SK-N-SH (cell line): ENCODE results near the gene SPEF1. TPM values are rescaled to one million over a fixed set of nuclear protein-coding genes. Genes with fewer than 3 reads are reported as not detected.

Experiments used
- CTCF ChIA-PET: fragments of 300-600, 350-600 bp; formaldehyde crosslinking; extraction: SDS; loops from one replicate; lab custom pipeline; 2021; lab: Yijun Ruan, JAX
- POLR2A ChIA-PET: fragments of 350-600 bp; sonication (Branson Sonifier 250); formaldehyde crosslinking; extraction: SDS; loops from one replicate; lab custom pipeline; 2020; ENCODE audit warnings: antibody characterized with exemption, inconsistent platforms; lab: Yijun Ruan, JAX
- DNase-seq: peaks from one replicate; pipeline ENCODE4 v3.0.0; 2012
- H2AFZ ChIP-seq: fragments of 200-600 bp; sonication (generic); 2 replicates; pipeline ENCODE4 v1.8.1; 2016; ENCODE audit warnings: antibody characterized with exemption, mild to moderate bottlenecking, low read depth
- H3F3A ChIP-seq: fragments of 200-600 bp; sonication (generic); replicated peaks from 2 replicates; pipeline ENCODE3; 2016; ENCODE audit warnings: antibody characterized with exemption, mild to moderate bottlenecking; ENCODE audit not compliant: insufficient read depth
- H3K27ac ChIP-seq, 2 experiments: fragments of 200-500 bp in 1 of 2; fragments of 200-600 bp in 1 of 2; sonication (Bioruptor generic) in 1 of 2; sonication (generic), shearing (Covaris generic) in 1 of 2; 2 replicates each; pipeline versions ENCODE4 v1.5.1 to v1.6.1; 2014 to 2016; ENCODE audit warnings: low read depth in 2 of 2, inconsistent platforms in 1 of 2, low read length in 1 of 2, mild to moderate bottlenecking in 1 of 2, mixed read lengths in 1 of 2
- H3K27me3 ChIP-seq: fragments of 200-600 bp; sonication (generic), shearing (Covaris generic); 2 replicates; pipeline ENCODE4 v1.6.1; 2016; ENCODE audit warnings: mixed run types; ENCODE audit not compliant: insufficient read depth
- H3K36me3 ChIP-seq, 2 experiments: fragments of 200-500 bp in 1 of 2; fragments of 200-600 bp in 1 of 2; sonication (Bioruptor generic) in 1 of 2; sonication (generic) in 1 of 2; replicated peaks in 1 of 2; 2 replicates each; pipeline versions ENCODE3 to v1.5.1; 2014 to 2016; ENCODE audit warnings: low read length in 1 of 2, mild to moderate bottlenecking in 1 of 2; ENCODE audit not compliant: insufficient read depth in 2 of 2, control insufficient read depth in 1 of 2
- H3K4me1 ChIP-seq, 2 experiments: fragments of 200-500 bp in 1 of 2; fragments of 200-600 bp in 1 of 2; sonication (Bioruptor generic) in 1 of 2; sonication (generic), shearing (Covaris generic) in 1 of 2; 2 replicates each; pipeline versions ENCODE4 v1.5.1 to v1.6.1; 2014 to 2016; ENCODE audit warnings: low read depth in 1 of 2, low read length in 1 of 2, mixed run types in 1 of 2; ENCODE audit not compliant: insufficient read depth in 2 of 2, control insufficient read depth in 1 of 2
- H3K4me2 ChIP-seq: fragments of 200-600 bp; sonication (generic), shearing (Covaris generic); 2 replicates; pipeline ENCODE4 v1.6.1; 2017; ENCODE audit warnings: mixed run types
- H3K4me3 ChIP-seq, 2 experiments: fragments of 200-500 bp in 1 of 2; fragments of 200-600 bp in 1 of 2; sonication (Bioruptor generic) in 1 of 2; sonication (generic), shearing (Covaris generic) in 1 of 2; 2 replicates each; pipeline versions ENCODE4 v1.5.1 to v1.8.1; 2014 to 2016; ENCODE audit warnings: low read depth in 2 of 2, inconsistent platforms in 1 of 2, low read length in 1 of 2, mild to moderate bottlenecking in 1 of 2, mixed read lengths in 1 of 2, moderate library complexity in 1 of 2
- H3K79me2 ChIP-seq: fragments of 200-600 bp; sonication (generic); 2 replicates; pipeline ENCODE4 v1.8.1; 2017; ENCODE audit warnings: mild to moderate bottlenecking; ENCODE audit not compliant: insufficient read depth
- H3K9ac ChIP-seq: fragments of 200-600 bp; sonication (generic); 2 replicates; pipeline ENCODE4 v1.6.1; 2017; ENCODE audit warnings: mixed run types
- H3K9me2 ChIP-seq: fragments of 200-600 bp; sonication (generic); 2 replicates; pipeline ENCODE4 v1.6.1; 2017; ENCODE audit warnings: mixed run types
- H3K9me3 ChIP-seq: fragments of 200-600 bp; sonication (generic); 2 replicates; pipeline ENCODE4 v1.6.1; 2017; ENCODE audit warnings: mixed run types, mild to moderate bottlenecking, moderate library complexity
- H4K20me1 ChIP-seq: fragments of 200-600 bp; sonication (generic); 2 replicates; pipeline ENCODE4 v1.6.1; 2017; ENCODE audit warnings: mild to moderate bottlenecking, mixed run types; ENCODE audit not compliant: insufficient read depth
- CHD2 ChIP-seq: fragments of 150-350 bp; IDR thresholded peaks from 2 replicates; pipeline ENCODE4 v1.6.1; 2018; ENCODE audit warnings: low read length; ENCODE audit not compliant: partially characterized antibody
- CTCF ChIP-seq: fragments of 200-600 bp; sonication (generic); IDR thresholded peaks from 2 replicates; pipeline ENCODE4 v1.6.1; 2017; ENCODE audit warnings: antibody characterized with exemption, mild to moderate bottlenecking, moderate library complexity
- ELF1 ChIP-seq: IDR thresholded peaks from 2 replicates; pipeline ENCODE4 v1.4.0; 2012
- EP300 ChIP-seq, 2 experiments: IDR thresholded peaks; 2 replicates each; pipeline versions ENCODE4 v1.4.0 to v1.6.1; 2012; ENCODE audit warnings: borderline replicate concordance in 1 of 2, low read depth in 1 of 2, low read length in 1 of 2
- EZH2phosphoT487 ChIP-seq: fragments of 200-600 bp; sonication (generic); IDR thresholded peaks from 2 replicates; pipeline ENCODE4 v1.6.1; 2017; ENCODE audit warnings: low read depth, mixed run types, mild to moderate bottlenecking, antibody characterized with exemption, moderate library complexity, borderline replicate concordance
- FOSL2 ChIP-seq: IDR thresholded peaks from 2 replicates; pipeline ENCODE4 v1.4.0; 2012; ENCODE audit warnings: low read depth, mild to moderate bottlenecking, moderate library complexity, borderline replicate concordance
- FOXJ3 ChIP-seq: sonication (generic); formaldehyde crosslinking; IDR thresholded peaks from 2 replicates; pipeline ENCODE4 v1.5.1; 2020; ENCODE audit warnings: mild to moderate bottlenecking, missing genetic modification reagents
- FOXM1 ChIP-seq: IDR thresholded peaks from 2 replicates; pipeline ENCODE4 v1.4.0; 2012; ENCODE audit warnings: low read depth, mild to moderate bottlenecking
- GABPA ChIP-seq: IDR thresholded peaks from 2 replicates; pipeline ENCODE4 v1.4.0; 2012; ENCODE audit warnings: low read depth, mild to moderate bottlenecking
- GATA2 ChIP-seq: sonication (generic); formaldehyde crosslinking; IDR thresholded peaks from 2 replicates; pipeline ENCODE4 v1.5.0; 2020; ENCODE audit warnings: mild to moderate bottlenecking, missing genetic modification reagents
- IRF3 ChIP-seq: fragments of 150-350 bp; IDR thresholded peaks from 2 replicates; pipeline ENCODE4 v1.6.1; 2016; ENCODE audit warnings: mild to moderate bottlenecking, low read depth, low read length
- JUND ChIP-seq: IDR thresholded peaks from 2 replicates; pipeline ENCODE4 v1.4.0; 2012
- MEF2A ChIP-seq: IDR thresholded peaks from 2 replicates; pipeline ENCODE4 v1.4.0; 2012; ENCODE audit warnings: low read depth, borderline replicate concordance
- MXI1 ChIP-seq: IDR thresholded peaks from 2 replicates; pipeline ENCODE4 v1.6.1; 2012; ENCODE audit warnings: mild to moderate bottlenecking, low read depth, low read length, improper control_type of control experiment
- NFIC ChIP-seq: IDR thresholded peaks from 2 replicates; pipeline ENCODE4 v1.4.0; 2012; ENCODE audit warnings: borderline replicate concordance
- NRF1 ChIP-seq: IDR thresholded peaks from 2 replicates; pipeline ENCODE4 v1.6.1; 2012; ENCODE audit warnings: low read depth, mild to moderate bottlenecking, low read length
- PBX3 ChIP-seq: IDR thresholded peaks from 2 replicates; pipeline ENCODE4; 2012
- RFX5 ChIP-seq: IDR thresholded peaks from 2 replicates; pipeline ENCODE4 v1.6.1; 2012; ENCODE audit warnings: mild to moderate bottlenecking, improper control_type of control experiment, low read length
- RXRA ChIP-seq: IDR thresholded peaks from 2 replicates; pipeline ENCODE4 v1.4.0; 2012; ENCODE audit warnings: low read depth, mild to moderate bottlenecking, borderline replicate concordance
- SIN3A ChIP-seq: IDR thresholded peaks from 2 replicates; pipeline ENCODE4 v1.6.1; 2012; ENCODE audit warnings: low read depth, mild to moderate bottlenecking, low read length, moderate library complexity, borderline replicate concordance
- SMC3 ChIP-seq: IDR thresholded peaks from 2 replicates; pipeline ENCODE4 v1.6.1; 2012; ENCODE audit warnings: low read depth, low read length, improper control_type of control experiment
- TCF12 ChIP-seq: IDR thresholded peaks from 2 replicates; pipeline ENCODE4 v1.4.0; 2012
- USF2 ChIP-seq: fragments of 150-350 bp; IDR thresholded peaks from 2 replicates; pipeline ENCODE4 v1.6.1; 2017; ENCODE audit warnings: antibody characterized with exemption, low read length, low read depth, borderline replicate concordance
- ZBTB33 ChIP-seq: IDR thresholded peaks from 2 replicates; pipeline ENCODE4 v1.4.0; 2012; ENCODE audit warnings: low read depth, borderline replicate concordance
- WGBS: methylation state at CpG from one replicate; pipeline ENCODE4 v1.1.6; 2017; ENCODE audit warnings: low lambda C conversion rate; 5-methylcytosine and 5-hydroxymethylcytosine counted together
- polyA plus RNA-seq, 3 experiments: library from polyadenylated mRNA; depleted of rRNA; stranded (reverse); fragments of >200 nt; gene quantifications; 2 replicates each; pipeline ENCODE4 v1.2.3, GENCODE V29; 2012

The SPEF1 gene
- polyA plus RNA-seq, 1 of the 3 experiments (the other 2 are of a cell fraction), result 1.6 TPM

- no peaks in the 10 kb centered on the region for H3K9me2 ChIP-seq
- no peak for DNase-seq
- H4K20me1 ChIP-seq, result no peaks in the 10 kb centered on the region
- peaks cover 12 to 27% of the 10 kb centered on the region in 2 experiments for H3K36me3 ChIP-seq
- H3F3A ChIP-seq, result no peaks in the 10 kb centered on the region
- H3K4me2 ChIP-seq, result peak overlapping the region; percentile 91
- TF ChIP-seq NRF1 (no peak), FOXJ3 (CRISPR knock-in tag) (no peak), ZBTB33 (no peak), FOSL2 (no peak), EP300 (IDR thresholded peaks at IDR 0.05; ENCODE audit: borderline replicate concordance in 1 of 2, low read depth in 1 of 2, low read length in 1 of 2) (no peak), GATA2 (CRISPR knock-in tag) (no peak), RXRA (no peak; the same call in 1 of the 2 replicates), CHD2 (no peak), PBX3 (no peak), MEF2A (no peak), NFIC (no peak), FOXM1 (no peak), JUND (no peak), MXI1 (0 out of 2 replicates have a peak, but pooled peaks have one; percentile 2), IRF3 (no peak), SIN3A (no peak), ELF1 (0 out of 2 replicates have a peak, but pooled peaks have one; percentile 4), EZH2phosphoT487 (no peak), CTCF (no peak), RFX5 (0 out of 2 replicates have a peak, but pooled peaks have one; percentile 3), TCF12 (no peak), GABPA (no peak), SMC3 (no peak), USF2 (no peak)
- H3K27me3 ChIP-seq, result no peaks in the 10 kb centered on the region
- no peaks in the 10 kb centered on the region for H3K9me3 ChIP-seq
- peaks cover 11 to 23% of the 10 kb centered on the region in 2 experiments; a peak in 2 of 4 replicates for H3K4me1 ChIP-seq
- H3K79me2 ChIP-seq, result peaks cover 17% of the 10 kb centered on the region
- peak overlapping the region; percentile 84 for H2AFZ ChIP-seq
- ChIA-PET CTCF (interaction anchor here (0.7 to 8.8 kb wide), 28 partner anchors 8 to 289 kb away, joined by 3 to 161 read pairs (median 6); partner anchors contain the start of genes ADISSP, CDC25B, CENPB and MAVS), POLR2A (interaction anchor here (0.6 to 2.0 kb wide), 16 partner anchors 9 to 264 kb away, joined by 3 to 20 read pairs (median 4); partner anchors contain the start of genes ADISSP, CDC25B, CENPB and MAVS)
- WGBS, result 42% methylated on average over 20 of the region's 20 CpGs
- H3K4me3 ChIP-seq, result peak overlapping the region; percentile 80 to 84
- peak overlapping the region; percentile 92 to 97 for H3K27ac ChIP-seq
- peak overlapping the region; percentile 93 for H3K9ac ChIP-seq
These were observed 39.9 kb upstream of the SPEF1 start for GRCh38 chr20:3820901-3821727.
